Measurements from ENCODE around the gene ENAM. TPM values are rescaled to one million over a fixed set of nuclear protein-coding genes. Genes with fewer than 3 reads are reported as not detected.
"Not testable (repeated sequence)": the region's sequence is repeated elsewhere in the genome, so short reads cannot be mapped to it uniquely, and the experiment has no call there.

ENAM gene
- total RNA-seq, 1 experiment from 2014 or later, result not detected

- BruUV-seq (replicated peaks), result no TSS peak
- intact Hi-C loops (cut with micrococcal nuclease), result no loop called here
- Mint-ChIP-seq H3K36me3 (ENCODE audit: insufficient read depth, unreplicated experiment) (peaks cover 46% of the 10 kb centered on the region), H3K9me3 (ENCODE audit: unreplicated experiment) (no peaks in the 10 kb centered on the region), H3K4me3 (ENCODE audit: unreplicated experiment) (no peak overlapping the region), H3K4me1 (ENCODE audit: insufficient read depth, unreplicated experiment) (peaks cover 19% of the 10 kb centered on the region), H3K27me3 (ENCODE audit: insufficient read depth, unreplicated experiment) (no peaks in the 10 kb centered on the region), H3K27ac (ENCODE audit: low read depth, unreplicated experiment) (no peak overlapping the region)
- CTCF ChIA-PET, result interaction anchor here (0.9 to 1.3 kb wide), 4 partner anchors 14 to 64 kb away, joined by 3 to 6 read pairs (median 4); no protein-coding TSS in a partner anchor
- TF ChIP-seq, protein P1, sequence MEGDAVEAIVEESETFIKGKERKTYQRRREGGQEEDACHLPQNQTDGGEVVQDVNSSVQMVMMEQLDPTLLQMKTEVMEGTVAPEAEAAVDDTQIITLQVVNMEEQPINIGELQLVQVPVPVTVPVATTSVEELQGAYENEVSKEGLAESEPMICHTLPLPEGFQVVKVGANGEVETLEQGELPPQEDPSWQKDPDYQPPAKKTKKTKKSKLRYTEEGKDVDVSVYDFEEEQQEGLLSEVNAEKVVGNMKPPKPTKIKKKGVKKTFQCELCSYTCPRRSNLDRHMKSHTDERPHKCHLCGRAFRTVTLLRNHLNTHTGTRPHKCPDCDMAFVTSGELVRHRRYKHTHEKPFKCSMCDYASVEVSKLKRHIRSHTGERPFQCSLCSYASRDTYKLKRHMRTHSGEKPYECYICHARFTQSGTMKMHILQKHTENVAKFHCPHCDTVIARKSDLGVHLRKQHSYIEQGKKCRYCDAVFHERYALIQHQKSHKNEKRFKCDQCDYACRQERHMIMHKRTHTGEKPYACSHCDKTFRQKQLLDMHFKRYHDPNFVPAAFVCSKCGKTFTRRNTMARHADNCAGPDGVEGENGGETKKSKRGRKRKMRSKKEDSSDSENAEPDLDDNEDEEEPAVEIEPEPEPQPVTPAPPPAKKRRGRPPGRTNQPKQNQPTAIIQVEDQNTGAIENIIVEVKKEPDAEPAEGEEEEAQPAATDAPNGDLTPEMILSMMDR (IDR thresholded peaks at IDR 0.05; ENCODE audit: unreplicated experiment), result no peak
- POLR2A ChIA-PET, result interaction anchor here (5.4 to 7.8 kb wide), 2 partner anchors 11 to 43 kb away, joined by 58 to 278 read pairs; no protein-coding TSS in a partner anchor
- DNase-seq (ENCODE audit: unreplicated experiment), result no peak
Observed at GRCh38 chr4:70691661-70692060, 63.1 kb downstream of the ENAM start.

DNA sequence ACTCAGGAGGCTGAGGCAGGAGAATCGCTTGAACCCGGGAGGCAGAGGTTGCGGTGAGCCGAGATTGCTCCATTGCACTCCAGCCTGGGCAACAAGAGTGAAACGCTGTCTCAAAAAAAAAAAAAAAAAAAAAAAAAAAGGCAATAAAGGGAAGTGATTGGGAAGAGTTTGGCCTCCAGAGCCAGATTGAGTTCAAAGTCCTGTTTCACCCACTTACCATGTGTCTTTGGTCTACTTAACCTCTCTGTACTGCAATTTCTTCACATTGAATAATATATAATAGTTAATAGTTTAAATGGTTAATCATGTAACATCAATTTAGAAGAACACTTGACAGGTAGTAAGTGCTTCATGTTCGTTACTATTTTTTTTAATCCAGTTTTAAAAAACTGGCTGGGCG lies 66.1 kb downstream of the ENAM start:
- CTCF ChIA-PET, result interaction anchor here (0.6 to 1.2 kb wide), 4 partner anchors 18 to 1004 kb away, joined by 3 to 5 read pairs (median 4); no protein-coding TSS in a partner anchor
- H3K27me3 Mint-ChIP-seq (ENCODE audit: insufficient read depth, unreplicated experiment); H3K4me3 Mint-ChIP-seq (ENCODE audit: unreplicated experiment); H3K9me3 Mint-ChIP-seq (ENCODE audit: unreplicated experiment); intact Hi-C loops (cut with micrococcal nuclease); BruUV-seq (replicated peaks); H3K27ac Mint-ChIP-seq (ENCODE audit: low read depth, unreplicated experiment); DNase-seq (ENCODE audit: unreplicated experiment): not testable (repeated sequence)
- Mint-ChIP-seq H3K36me3 (ENCODE audit: insufficient read depth, unreplicated experiment) (peaks cover 35% of the 10 kb centered on the region), H3K4me1 (ENCODE audit: insufficient read depth, unreplicated experiment) (peaks cover 10% of the 10 kb centered on the region)
- POLR2A ChIA-PET, result interaction anchor here (7.8 kb wide), 1 partner anchor 8 kb away, joined by 278 read pairs; no protein-coding TSS in a partner anchor

Other genes with a start within 250 kb of the ENAM start
- gene SMR3B, start 245.6 kb upstream of the ENAM start, total RNA-seq (2022), result not detected in 2 replicates
- not detected in 2 replicates for gene OPRPN, start 230.8 kb upstream of the ENAM start, total RNA-seq (2022)
- gene MUC7, start 156.5 kb upstream of the ENAM start, total RNA-seq (2022), result not detected in 2 replicates
- gene AMTN, start 110.2 kb upstream of the ENAM start, total RNA-seq (2022), result not detected in 2 replicates
- gene AMBN, start 36.5 kb upstream of the ENAM start, total RNA-seq (2022), result not detected in 2 replicates
- not detected in 2 replicates for gene JCHAIN, start 37.8 kb downstream of the ENAM start, total RNA-seq (2022)
- 45.4 and 47.5 TPM in 2 replicates for gene UTP3, start 59.8 kb downstream of the ENAM start, total RNA-seq (2022)
- 42.7 and 48.7 TPM in 2 replicates for gene RUFY3, start 93.2 kb downstream of the ENAM start, total RNA-seq (2022)
- gene GRSF1, start 211.1 kb downstream of the ENAM start, total RNA-seq (2022), result 60.2 and 69.3 TPM in 2 replicates

Data from MCF 10A (cell line).